Epithelial cell of proximal tubule (primary cell): ENCODE measurements around the gene NKX1-2. TPM values are rescaled to one million over a fixed set of nuclear protein-coding genes. Genes with fewer than 3 reads are reported as not detected.

Experiments used
- DNase-seq: peaks from one replicate; pipeline ENCODE4 v3.0.0-alpha.2; 2011; ENCODE audit warnings: low read depth
- H3K4me3 ChIP-seq: 2 replicates; pipeline ENCODE4 v1.5.1; 2011; ENCODE audit warnings: low read depth, mild to moderate bottlenecking, low read length
- total RNA-seq: library from RNA; depleted of rRNA; stranded (reverse); fragments of >200 nt; gene quantifications from 2 replicates; pipeline ENCODE4 v1.2.3, GENCODE V29; 2015
- TF ChIP-seq, protein P1 (sequence below): conservative IDR thresholded peaks from 2 replicates; pipeline ENCODE4 v1.5.1; 2012; ENCODE audit warnings: low read depth, mild to moderate bottlenecking, low read length

NKX1-2 gene
- total RNA-seq, 1 donor from 2014 or later = not detected

DNA sequence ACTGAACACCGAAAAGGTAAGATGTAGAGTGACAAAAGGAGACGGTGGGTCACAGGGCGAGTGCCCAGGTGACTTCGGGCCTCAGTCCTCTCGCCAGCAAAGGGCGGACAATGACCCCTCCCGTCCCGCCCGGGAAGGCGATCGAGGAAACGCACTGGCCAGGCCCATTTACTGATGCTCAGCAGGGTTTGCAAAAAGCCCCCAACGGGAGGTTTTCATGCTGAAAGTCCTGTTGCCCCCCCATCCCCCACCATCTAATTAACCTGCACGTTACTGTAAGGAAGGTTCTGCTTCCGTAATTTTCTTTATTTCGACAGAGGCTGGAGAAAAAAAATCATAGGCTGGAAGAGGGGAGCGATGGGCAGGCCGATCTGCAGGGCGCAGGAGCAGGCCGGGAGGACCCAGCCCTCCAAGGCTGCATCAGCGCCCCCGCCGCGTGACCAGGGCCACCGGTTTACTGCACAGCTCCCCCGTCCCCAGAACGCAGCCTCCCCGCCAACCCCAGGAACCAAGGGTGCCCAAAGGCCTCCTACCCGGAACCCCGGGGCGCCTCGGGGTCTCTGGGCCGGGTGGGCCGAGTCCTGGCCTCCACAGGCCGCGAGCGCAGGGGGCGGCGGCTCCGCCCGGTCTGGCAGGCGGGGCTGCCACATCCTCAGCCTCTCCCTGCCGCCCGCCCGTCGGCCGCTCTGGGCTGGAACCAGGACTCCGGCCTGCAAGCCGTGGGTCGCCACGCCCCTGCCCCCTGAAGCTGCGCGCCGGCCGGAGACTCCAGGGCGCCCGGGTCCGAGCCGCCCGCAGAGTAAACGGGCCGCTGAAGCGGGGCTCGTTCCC, 31.7 kb downstream of the NKX1-2 start:
- H3K4me3 ChIP-seq = peak overlapping the region; percentile 85
- no peak for DNase-seq
- TF ChIP-seq, protein P1, sequence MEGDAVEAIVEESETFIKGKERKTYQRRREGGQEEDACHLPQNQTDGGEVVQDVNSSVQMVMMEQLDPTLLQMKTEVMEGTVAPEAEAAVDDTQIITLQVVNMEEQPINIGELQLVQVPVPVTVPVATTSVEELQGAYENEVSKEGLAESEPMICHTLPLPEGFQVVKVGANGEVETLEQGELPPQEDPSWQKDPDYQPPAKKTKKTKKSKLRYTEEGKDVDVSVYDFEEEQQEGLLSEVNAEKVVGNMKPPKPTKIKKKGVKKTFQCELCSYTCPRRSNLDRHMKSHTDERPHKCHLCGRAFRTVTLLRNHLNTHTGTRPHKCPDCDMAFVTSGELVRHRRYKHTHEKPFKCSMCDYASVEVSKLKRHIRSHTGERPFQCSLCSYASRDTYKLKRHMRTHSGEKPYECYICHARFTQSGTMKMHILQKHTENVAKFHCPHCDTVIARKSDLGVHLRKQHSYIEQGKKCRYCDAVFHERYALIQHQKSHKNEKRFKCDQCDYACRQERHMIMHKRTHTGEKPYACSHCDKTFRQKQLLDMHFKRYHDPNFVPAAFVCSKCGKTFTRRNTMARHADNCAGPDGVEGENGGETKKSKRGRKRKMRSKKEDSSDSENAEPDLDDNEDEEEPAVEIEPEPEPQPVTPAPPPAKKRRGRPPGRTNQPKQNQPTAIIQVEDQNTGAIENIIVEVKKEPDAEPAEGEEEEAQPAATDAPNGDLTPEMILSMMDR = peak; percentile 10

DNA sequence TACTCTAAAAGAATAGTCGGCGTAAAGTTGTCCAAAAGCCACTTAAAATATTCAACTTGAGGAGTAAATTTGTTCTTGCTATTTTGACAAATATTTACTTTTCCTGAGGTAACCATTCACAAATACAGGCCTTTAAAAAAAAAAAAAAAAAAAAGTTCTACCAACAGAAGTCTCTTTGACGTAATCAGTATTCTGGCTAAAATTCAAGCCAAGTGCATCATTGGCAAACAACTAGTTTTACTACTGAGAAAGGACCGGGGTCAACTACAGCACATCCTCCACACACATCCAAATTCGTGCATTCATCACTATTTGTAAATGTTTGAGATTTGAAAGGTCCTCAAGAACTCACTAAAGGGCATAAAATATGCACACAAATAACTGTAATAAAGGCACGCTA, 33.1 kb downstream of the NKX1-2 start:
- no peak for DNase-seq
- no peak overlapping the region for H3K4me3 ChIP-seq
- TF ChIP-seq, protein P1 = no peak

DNA sequence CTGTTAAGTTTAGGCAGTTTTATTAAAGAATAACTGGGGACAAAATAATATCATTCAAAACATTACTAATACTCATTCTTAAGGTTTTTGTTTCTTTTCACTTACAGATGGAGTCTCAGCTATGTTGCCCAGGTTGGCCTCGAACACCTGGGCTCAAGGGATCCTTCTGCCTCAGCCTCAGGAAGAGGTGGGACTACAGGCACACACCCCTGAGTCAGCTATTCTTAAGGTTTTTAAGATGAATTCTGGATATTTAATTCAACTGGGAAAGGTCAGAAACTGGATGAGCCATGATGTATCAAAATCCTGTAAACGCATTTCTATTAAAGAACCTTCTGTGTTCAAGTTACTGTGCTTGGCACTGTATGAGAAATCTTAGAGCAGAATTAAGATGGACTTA, 34.6 kb downstream of the NKX1-2 start:
- no peak overlapping the region for H3K4me3 ChIP-seq
- DNase-seq = no peak
- TF ChIP-seq, protein P1 = no peak

DNA sequence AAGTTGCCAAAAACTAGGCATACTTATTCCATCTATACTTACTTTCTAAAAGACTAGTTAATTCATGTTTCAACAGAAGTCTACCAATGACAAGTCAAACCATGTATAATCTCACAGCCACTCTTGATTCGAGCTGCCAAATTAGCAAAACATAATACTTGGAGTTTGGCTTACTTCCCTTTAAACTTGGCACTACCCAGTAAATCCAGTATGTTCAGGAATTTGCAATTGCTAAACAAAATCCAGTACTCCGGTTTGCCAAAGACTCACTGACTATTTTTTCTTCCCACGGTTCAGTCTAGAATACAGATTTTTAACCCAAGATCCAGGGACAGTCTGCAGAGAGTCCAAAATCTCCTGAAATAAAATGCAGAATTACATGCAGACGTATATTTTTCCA, 35.8 kb downstream of the NKX1-2 start:
- H3K4me3 ChIP-seq = no peak overlapping the region
- DNase-seq = no peak
- TF ChIP-seq, protein P1 = no peak

DNA sequence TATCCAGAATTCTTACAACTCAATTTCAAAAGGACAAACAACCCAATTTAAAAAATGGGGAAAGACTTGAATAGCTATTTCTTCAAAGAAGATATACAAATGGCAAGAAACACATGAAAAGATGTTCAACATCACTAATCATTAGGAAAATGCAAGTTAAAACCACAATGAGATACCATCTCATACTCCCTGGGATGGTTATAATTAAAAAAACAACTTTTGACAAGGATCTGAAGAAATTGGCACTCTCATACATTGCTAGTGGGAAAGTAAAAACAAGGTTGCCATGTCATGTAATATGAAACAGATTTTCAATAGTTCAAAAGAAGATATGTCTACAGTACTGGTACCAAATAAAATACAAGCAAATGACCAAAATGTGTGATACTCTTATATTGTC, 40.1 kb downstream of the NKX1-2 start:
- H3K4me3 ChIP-seq = no peak overlapping the region
- TF ChIP-seq, protein P1 = no peak
- DNase-seq = no peak

DNA sequence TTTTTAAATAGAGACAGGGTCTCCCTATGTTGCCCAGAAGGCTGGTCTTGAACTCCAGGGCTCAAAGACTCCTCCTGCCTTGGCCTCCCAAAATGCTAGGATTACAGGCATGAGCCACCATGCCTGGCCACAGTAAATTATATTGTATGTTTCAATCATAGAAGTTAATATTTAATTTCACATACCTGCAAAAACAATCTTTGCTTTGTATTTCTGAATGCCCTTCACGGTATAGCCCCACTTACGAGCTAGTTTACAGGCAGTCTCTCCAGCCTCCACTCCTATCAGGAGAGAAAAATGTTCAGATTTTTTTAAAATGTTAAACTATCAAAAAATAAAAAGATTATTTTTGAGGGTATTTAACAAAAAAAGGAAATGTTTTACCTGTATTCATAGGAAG, 41.5 kb downstream of the NKX1-2 start:
- no peak overlapping the region for H3K4me3 ChIP-seq
- no peak for DNase-seq
- TF ChIP-seq, protein P1 = no peak

DNA sequence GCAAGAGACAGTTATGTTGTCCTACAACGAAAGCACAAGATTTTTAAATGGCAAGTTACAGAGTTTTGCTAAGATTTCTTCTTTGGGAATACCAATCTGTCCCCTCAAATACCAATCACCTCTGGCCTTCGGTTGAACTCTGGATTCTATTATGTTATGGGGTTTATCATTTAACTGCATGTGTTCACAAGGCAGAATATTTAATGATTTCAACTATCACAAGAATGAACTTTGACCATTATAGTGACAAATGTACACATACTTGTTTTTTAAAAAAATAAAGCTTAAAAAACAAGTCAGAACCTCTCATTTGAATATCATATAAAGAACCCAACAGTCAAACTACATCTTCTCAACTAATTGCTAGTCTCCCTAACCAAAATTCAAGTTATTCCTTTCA, 42.4 kb downstream of the NKX1-2 start:
- H3K4me3 ChIP-seq = no peak overlapping the region
- TF ChIP-seq, protein P1 = no peak
- DNase-seq = no peak
